HG02885 (cell line): Measurements from ENCODE around the gene ZNF467.

Experiments
- ATAC-seq: cut with Tn5 transposase; IDR thresholded peaks from one replicate; pipeline ENCODE4 v1.9.1; 2021; ENCODE audit warnings: mild to moderate bottlenecking; ENCODE audit not compliant: unreplicated experiment, poor library complexity

The ZNF467 gene

GRCh38 chr7:149788300-149788851 lies 15.0 kb upstream of the ZNF467 start:
- ATAC-seq = no peak

GRCh38 chr7:149787428-149788299 lies 14.3 kb upstream of the ZNF467 start:
- no peak for ATAC-seq

- no peak for ATAC-seq
These were observed 12.6 kb upstream of the ZNF467 start for GRCh38 chr7:149785983-149786382.

GRCh38 chr7:149785402-149785801 lies 12.0 kb upstream of the ZNF467 start:
- no peak for ATAC-seq

- no peak for ATAC-seq
These were observed 10.8 kb upstream of the ZNF467 start for GRCh38 chr7:149784251-149784608.

- ATAC-seq = no peak
These were observed 10.2 kb upstream of the ZNF467 start for GRCh38 chr7:149783386-149784250.

GRCh38 chr7:149782682-149783345 lies 9.4 kb upstream of the ZNF467 start:
- no peak for ATAC-seq

- no peak for ATAC-seq
These were observed 8.5 kb upstream of the ZNF467 start for GRCh38 chr7:149781921-149782320.

- ATAC-seq = no peak
These were observed 7.4 kb upstream of the ZNF467 start for GRCh38 chr7:149780636-149781419.

GRCh38 chr7:149780056-149780455 lies 6.7 kb upstream of the ZNF467 start:
- ATAC-seq = no peak

GRCh38 chr7:149779502-149779805 lies 6.1 kb upstream of the ZNF467 start:
- ATAC-seq = no peak

- ATAC-seq = no peak
These were observed 5.5 kb upstream of the ZNF467 start for GRCh38 chr7:149778696-149779501.

- no peak for ATAC-seq
These were observed 4.9 kb upstream of the ZNF467 start for GRCh38 chr7:149778327-149778637.

GRCh38 chr7:149777551-149778326 lies 4.4 kb upstream of the ZNF467 start:
- ATAC-seq = no peak

- ATAC-seq = no peak
These were observed 3.5 kb upstream of the ZNF467 start for GRCh38 chr7:149776848-149777407.

GRCh38 chr7:149776289-149776688 lies 2.9 kb upstream of the ZNF467 start:
- no peak for ATAC-seq

GRCh38 chr7:149775176-149775556 lies 1.8 kb upstream of the ZNF467 start:
- ATAC-seq = no peak
